Vagina (tissue), 2 donors: Measurements from ENCODE around the gene C2CD5. TPM values are rescaled to one million over a fixed set of nuclear protein-coding genes. Genes with fewer than 3 reads are reported as not detected.

Source experiments
- DNase-seq, 2 donors: peaks; one replicate each; pipeline ENCODE4 v3.0.0-alpha.2; 2017; ENCODE audit errors: extremely low spot score in 2 of 2
- H3K27ac ChIP-seq: fragments of 200-600 bp; sonication (generic); one replicate; pipeline ENCODE4 v1.5.1; 2019
- H3K27me3 ChIP-seq: fragments of 200-600 bp; sonication (generic); one replicate; pipeline ENCODE4 v1.5.1; 2019
- H3K36me3 ChIP-seq, 2 donors: fragments of 200-600 bp; sonication (generic); one replicate each; pipeline ENCODE4 v1.5.1; 2017 to 2019
- H3K4me1 ChIP-seq: fragments of 200-600 bp; sonication (generic); one replicate; pipeline ENCODE4 v1.5.1; 2019
- H3K4me3 ChIP-seq, 2 donors: fragments of 200-600 bp; sonication (generic); 1 replicate in 1 of 2; 2 replicates in 1 of 2; pipeline ENCODE4 v1.5.1; 2016 to 2019
- H3K9me3 ChIP-seq: fragments of 200-600 bp; sonication (generic); one replicate; pipeline ENCODE4 v1.5.1; 2019
- POLR2A ChIP-seq, 2 donors: fragments of 450-650 bp; IDR thresholded peaks; one replicate each; pipeline ENCODE4 v1.6.1; 2017; ENCODE audit warnings: antibody characterized with exemption in 2 of 2, mild to moderate bottlenecking in 2 of 2, moderate library complexity in 2 of 2
- POLR2AphosphoS5 ChIP-seq, 2 donors: sonication (generic); formaldehyde crosslinking; IDR thresholded peaks; one replicate each; pipeline ENCODE4 v1.9.0; 2017; ENCODE audit warnings: antibody characterized with exemption in 2 of 2, mild to moderate bottlenecking in 2 of 2, low read depth in 1 of 2; ENCODE audit not compliant: insufficient read depth in 1 of 2
- intact Hi-C: fragments of 100-400 bp; cut with DNase I; formaldehyde crosslinking; loops from one replicate; pipeline ENCODE4 v1.15.1; 2023
- total RNA-seq: library from RNA; depleted of rRNA; stranded (reverse); fragments of >200 nt; gene quantifications from one replicate; pipeline ENCODE4 v1.2.3, GENCODE V29; 2016
- TF ChIP-seq, protein P1 (sequence below), 3 experiments: fragments of 450-650 bp in 2 of 3; fragments of 200-600 bp in 1 of 3; sonication (generic) in 1 of 3; IDR thresholded peaks; one replicate each; pipeline ENCODE4 v1.5.1; 2017 to 2019; ENCODE audit warnings: antibody characterized with exemption in 3 of 3, mild to moderate bottlenecking in 2 of 3, moderate library complexity in 2 of 3

The C2CD5 gene
- total RNA-seq, 1 donor from 2014 or later, result 49.1 TPM

GRCh38 chr12:22541496-22542155 is 2.7 kb downstream of the C2CD5 start:
- Histone ChIP-seq H3K27ac (no peak overlapping the region), H3K4me1 (peaks cover 53% of the 10 kb centered on the region), H3K9me3 (no peaks in the 10 kb centered on the region), H3K36me3 (no peaks in the 10 kb centered on the region), H3K4me3 (no peak overlapping the region), H3K27me3 (no peaks in the 10 kb centered on the region)
- intact Hi-C loops, result no loop called here
- TF ChIP-seq POLR2A (IDR thresholded peaks at IDR 0.05), result no peak
- TF ChIP-seq POLR2AphosphoS5 (IDR thresholded peaks at IDR 0.05; ENCODE audit: insufficient read depth in 1 of 2, low read depth in 1 of 2), result no peak
- TF ChIP-seq, protein P1, sequence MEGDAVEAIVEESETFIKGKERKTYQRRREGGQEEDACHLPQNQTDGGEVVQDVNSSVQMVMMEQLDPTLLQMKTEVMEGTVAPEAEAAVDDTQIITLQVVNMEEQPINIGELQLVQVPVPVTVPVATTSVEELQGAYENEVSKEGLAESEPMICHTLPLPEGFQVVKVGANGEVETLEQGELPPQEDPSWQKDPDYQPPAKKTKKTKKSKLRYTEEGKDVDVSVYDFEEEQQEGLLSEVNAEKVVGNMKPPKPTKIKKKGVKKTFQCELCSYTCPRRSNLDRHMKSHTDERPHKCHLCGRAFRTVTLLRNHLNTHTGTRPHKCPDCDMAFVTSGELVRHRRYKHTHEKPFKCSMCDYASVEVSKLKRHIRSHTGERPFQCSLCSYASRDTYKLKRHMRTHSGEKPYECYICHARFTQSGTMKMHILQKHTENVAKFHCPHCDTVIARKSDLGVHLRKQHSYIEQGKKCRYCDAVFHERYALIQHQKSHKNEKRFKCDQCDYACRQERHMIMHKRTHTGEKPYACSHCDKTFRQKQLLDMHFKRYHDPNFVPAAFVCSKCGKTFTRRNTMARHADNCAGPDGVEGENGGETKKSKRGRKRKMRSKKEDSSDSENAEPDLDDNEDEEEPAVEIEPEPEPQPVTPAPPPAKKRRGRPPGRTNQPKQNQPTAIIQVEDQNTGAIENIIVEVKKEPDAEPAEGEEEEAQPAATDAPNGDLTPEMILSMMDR (IDR thresholded peaks at IDR 0.05), result no peak
- DNase-seq, result no peak

- Histone ChIP-seq H3K27ac (no peak overlapping the region), H3K27me3 (no peaks in the 10 kb centered on the region), H3K4me1 (peaks cover 56% of the 10 kb centered on the region), H3K9me3 (no peaks in the 10 kb centered on the region), H3K36me3 (no peaks in the 10 kb centered on the region), H3K4me3 (no peak overlapping the region)
- TF ChIP-seq, protein P1 (IDR thresholded peaks at IDR 0.05), result no peak
- TF ChIP-seq POLR2A (IDR thresholded peaks at IDR 0.05), result no peak
- intact Hi-C loops, result no loop called here
- DNase-seq, result no peak
Observed at GRCh38 chr12:22539055-22539454, 5.3 kb downstream of the C2CD5 start.

- TF ChIP-seq POLR2A (IDR thresholded peaks at IDR 0.05) (no peak), POLR2AphosphoS5 (IDR thresholded peaks at IDR 0.05; ENCODE audit: insufficient read depth in 1 of 2, low read depth in 1 of 2) (no peak)
- TF ChIP-seq, protein P1 (IDR thresholded peaks at IDR 0.05), result no peak
- H3K27ac ChIP-seq, result no peak overlapping the region
- DNase-seq, result no peak
- H3K9me3 ChIP-seq, result no peaks in the 10 kb centered on the region
- peaks cover 0 to 6% of the 10 kb centered on the region in 2 donors for H3K36me3 ChIP-seq
- H3K4me1 ChIP-seq, result peaks cover 54% of the 10 kb centered on the region
- intact Hi-C loops, result no loop called here
- no peaks in the 10 kb centered on the region for H3K27me3 ChIP-seq
- no peak overlapping the region for H3K4me3 ChIP-seq
Observed at GRCh38 chr12:22538311-22538710, 6.0 kb downstream of the C2CD5 start.

DNA sequence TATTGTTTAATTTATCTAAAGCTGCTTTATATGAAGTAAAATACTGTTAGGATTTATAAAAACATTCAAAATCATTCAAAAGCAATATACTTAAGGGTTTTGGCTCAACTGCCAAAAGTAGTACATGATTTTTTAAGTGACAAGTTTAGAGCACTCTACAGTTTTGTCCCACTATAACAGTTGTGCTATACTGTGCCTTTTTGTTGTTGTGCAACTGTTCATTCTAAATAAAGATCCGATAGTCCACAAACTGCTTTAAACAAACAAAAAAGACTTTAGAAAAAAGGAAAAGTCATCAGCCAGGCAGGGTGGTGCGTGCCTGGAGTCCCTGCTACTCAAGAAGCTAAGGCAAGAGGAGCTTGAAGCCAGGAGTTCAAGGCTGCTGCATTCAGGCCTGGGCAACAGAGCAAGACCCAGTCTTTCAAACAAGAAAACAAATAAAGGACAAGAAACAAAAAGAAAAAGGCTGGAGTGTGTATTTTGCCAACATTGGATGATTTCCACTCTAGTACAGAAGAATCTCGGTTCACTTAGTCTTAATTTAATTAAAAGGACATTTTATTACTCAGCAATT is 7.3 kb downstream of the C2CD5 start:
- Histone ChIP-seq H3K27ac (no peak overlapping the region), H3K27me3 (no peaks in the 10 kb centered on the region), H3K36me3 (peaks cover 0 to 16% of the 10 kb centered on the region in 2 donors), H3K9me3 (no peaks in the 10 kb centered on the region), H3K4me3 (no peak overlapping the region), H3K4me1 (peaks cover 41% of the 10 kb centered on the region)
- no peak for DNase-seq
- intact Hi-C loops, result no loop called here
- TF ChIP-seq POLR2A (IDR thresholded peaks at IDR 0.05) (no peak), POLR2AphosphoS5 (IDR thresholded peaks at IDR 0.05; ENCODE audit: insufficient read depth in 1 of 2, low read depth in 1 of 2) (no peak)
- TF ChIP-seq, protein P1 (IDR thresholded peaks at IDR 0.05), result no peak

DNA sequence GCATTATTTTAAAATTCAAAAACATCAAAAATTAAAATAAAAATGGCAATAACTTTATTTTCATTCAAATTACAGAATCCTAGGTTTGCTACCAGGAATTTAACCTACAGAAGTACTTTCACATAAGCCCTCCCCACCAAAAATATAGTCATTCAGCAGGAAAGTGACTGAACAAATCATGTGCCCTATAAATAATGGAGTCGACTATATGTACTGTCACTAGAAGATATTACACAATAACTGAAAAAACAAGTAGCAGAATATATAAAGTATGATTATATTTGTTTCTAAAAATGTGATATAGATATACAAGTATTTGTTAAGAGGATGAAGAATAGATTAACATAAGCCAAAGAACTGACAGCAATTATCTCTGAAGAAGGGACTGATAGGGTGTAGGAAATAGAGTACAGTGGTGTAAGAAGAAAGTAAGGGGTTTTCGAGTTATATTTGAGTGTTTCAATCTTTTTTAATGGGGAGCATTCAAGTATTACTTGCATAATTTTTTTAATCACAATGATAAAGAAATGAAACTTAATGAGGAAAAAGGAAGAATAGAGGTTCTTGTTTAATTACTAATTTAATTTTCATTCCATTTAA is 7.9 kb downstream of the C2CD5 start:
- no peak overlapping the region for H3K4me3 ChIP-seq
- peaks cover 0 to 23% of the 10 kb centered on the region in 2 donors for H3K36me3 ChIP-seq
- DNase-seq, result no peak
- no peaks in the 10 kb centered on the region for H3K9me3 ChIP-seq
- H3K27me3 ChIP-seq, result no peaks in the 10 kb centered on the region
- no peak overlapping the region for H3K27ac ChIP-seq
- intact Hi-C loops, result no loop called here
- peaks cover 35% of the 10 kb centered on the region for H3K4me1 ChIP-seq
- no peak for TF ChIP-seq POLR2A (IDR thresholded peaks at IDR 0.05)
- no peak for TF ChIP-seq POLR2AphosphoS5 (IDR thresholded peaks at IDR 0.05; ENCODE audit: insufficient read depth in 1 of 2, low read depth in 1 of 2)
- TF ChIP-seq, protein P1 (IDR thresholded peaks at IDR 0.05), result no peak
